Endothelial cell of umbilical vein (primary cell): ENCODE data around the gene MAP2K1. TPM values are rescaled to one million over a fixed set of nuclear protein-coding genes. Genes with fewer than 3 reads are reported as not detected.

Source experiments
- BruUV-seq: library from RNA; stranded (reverse); fragments of 400-500 nt; replicated peaks from 2 replicates; lab custom pipeline; 2021; lab: Mats Ljungman, UMichigan
- CTCF ChIA-PET: fragments of 300-600, 350-600 bp; sonication (Branson Sonifier 250); formaldehyde crosslinking; loops from one replicate; lab custom pipeline; 2021; ENCODE audit warnings: antibody characterized with exemption, inconsistent platforms; lab: Charles Lee
- POLR2A ChIA-PET: fragments of 300-600, 350-600 bp; sonication (Branson Sonifier 250); formaldehyde crosslinking; loops from one replicate; lab custom pipeline; 2021; ENCODE audit warnings: antibody characterized with exemption, inconsistent platforms; lab: Charles Lee
- DNase-seq: peaks from one replicate; pipeline ENCODE4 v3.0.0-alpha.2; 2011; ENCODE audit warnings: low read depth, low spot score
- FAIRE-seq: peaks from 2 replicates; lab custom pipeline; 2011; peaks lifted over from hg19 to GRCh38; lab: Jason Lieb, UNC
- H2AFZ ChIP-seq: 2 replicates; pipeline ENCODE4 v1.6.0; 2012; ENCODE audit warnings: low read depth, low read length, control low read depth, inconsistent platforms
- H3K27ac ChIP-seq: 2 replicates; pipeline ENCODE4 v1.5.1; 2011; ENCODE audit warnings: low read depth, mild to moderate bottlenecking, control low read depth, low read length, moderate library complexity; ENCODE audit not compliant: insufficient read depth
- H3K27me3 ChIP-seq, 2 experiments: 2 replicates each; pipeline versions ENCODE4 v1.6.0 to v1.6.1; 2011; ENCODE audit warnings: low read length in 2 of 2, mixed read lengths in 1 of 2; ENCODE audit not compliant: control insufficient read depth in 2 of 2, insufficient read depth in 2 of 2
- H3K36me3 ChIP-seq, 2 experiments: 2 replicates in 1 of 2; 3 replicates in 1 of 2; pipeline ENCODE4 v1.5.1; 2011; ENCODE audit warnings: low read length in 2 of 2, mild to moderate bottlenecking in 1 of 2, moderate library complexity in 1 of 2; ENCODE audit not compliant: control insufficient read depth in 2 of 2, insufficient read depth in 2 of 2; ENCODE audit errors: extremely low read depth in 1 of 2
- H3K4me1 ChIP-seq: 3 replicates; pipeline ENCODE4 v1.5.1; 2011; ENCODE audit warnings: mild to moderate bottlenecking, low read length; ENCODE audit not compliant: control insufficient read depth, insufficient read depth; ENCODE audit errors: extremely low read depth
- H3K4me2 ChIP-seq: 2 replicates; pipeline ENCODE4 v1.6.1; 2011; ENCODE audit warnings: low read length, control low read depth, mixed read lengths; ENCODE audit not compliant: insufficient read depth
- H3K4me3 ChIP-seq, 3 experiments: fragments of 200-600 bp in 1 of 3; sonication (generic), shearing (Covaris generic) in 1 of 3; replicated peaks in 1 of 3; 2 replicates each; pipeline ENCODE4 v1.5.1; 2011 to 2016; ENCODE audit warnings: control low read depth in 3 of 3, low read length in 3 of 3, mild to moderate bottlenecking in 2 of 3, inconsistent platforms in 1 of 3, low read depth in 1 of 3, moderate library complexity in 1 of 3; ENCODE audit not compliant: insufficient read depth in 1 of 3
- H3K79me2 ChIP-seq: 2 replicates; pipeline ENCODE4 v1.6.0; 2012; ENCODE audit warnings: low read length, inconsistent platforms; ENCODE audit not compliant: control insufficient read depth, insufficient read depth
- H3K9ac ChIP-seq: replicated peaks from 2 replicates; pipeline ENCODE3; 2011; ENCODE audit warnings: low read length, control low read depth; ENCODE audit not compliant: insufficient read depth; ENCODE audit errors: extremely low read depth
- H3K9me1 ChIP-seq: replicated peaks from 3 replicates; pipeline ENCODE4 v1.6.0; 2011; ENCODE audit warnings: mild to moderate bottlenecking, low read length; ENCODE audit not compliant: control insufficient read depth, insufficient read depth; ENCODE audit errors: extremely low read depth
- H3K9me3 ChIP-seq: replicated peaks from 2 replicates; pipeline ENCODE4 v1.5.1; 2012; ENCODE audit warnings: low read length, inconsistent platforms; ENCODE audit not compliant: control insufficient read depth, insufficient read depth
- H4K20me1 ChIP-seq: replicated peaks from 2 replicates; pipeline ENCODE3; 2011; ENCODE audit warnings: mild to moderate bottlenecking, low read length; ENCODE audit not compliant: control insufficient read depth, insufficient read depth; ENCODE audit errors: extremely low read depth
- EZH2 ChIP-seq: IDR thresholded peaks from 2 replicates; pipeline ENCODE4 v1.6.1; 2012; ENCODE audit warnings: borderline replicate concordance, low read depth, mild to moderate bottlenecking, moderate library complexity, low read length, inconsistent platforms; ENCODE audit not compliant: severe bottlenecking
- FOS ChIP-seq: IDR thresholded peaks from 2 replicates; pipeline ENCODE4 v1.6.1; 2011; ENCODE audit warnings: mild to moderate bottlenecking, low read length, moderate library complexity, borderline replicate concordance; ENCODE audit not compliant: insufficient read depth
- GATA2 ChIP-seq: IDR thresholded peaks from 2 replicates; pipeline ENCODE4 v1.7.0; 2011; ENCODE audit warnings: low read depth, mild to moderate bottlenecking, moderate library complexity, mixed read lengths, low read length; ENCODE audit not compliant: insufficient read length, insufficient read depth
- JUN ChIP-seq: IDR thresholded peaks from 2 replicates; pipeline ENCODE4 v1.6.1; 2011; ENCODE audit warnings: borderline replicate concordance, low read depth; ENCODE audit not compliant: insufficient read length, insufficient read depth
- MYC ChIP-seq: IDR thresholded peaks from one replicate; pipeline ENCODE4 v1.6.1; 2011; ENCODE audit warnings: mild to moderate bottlenecking, low read depth, low read length
- POLR2A ChIP-seq: IDR thresholded peaks from 2 replicates; pipeline ENCODE4 v1.6.1; 2012; ENCODE audit warnings: low read depth, mild to moderate bottlenecking, control low read depth, low read length
- POLR2AphosphoS5 ChIP-seq: IDR thresholded peaks from 2 replicates; pipeline ENCODE4 v1.6.1; 2012; ENCODE audit warnings: low read depth, mild to moderate bottlenecking, control low read depth, low read length, moderate library complexity; ENCODE audit not compliant: insufficient read depth
- dilution Hi-C: fragments of 300-500 bp; cut with MboI; formaldehyde crosslinking; loops from one replicate; pipeline ENCODE4 v1.15.0; 2019; ENCODE audit warnings: low sequenced_read_pairs; ENCODE audit not compliant: extremely low pct_ligation_motif_present
- intact Hi-C: fragments of 100-400 bp; cut with micrococcal nuclease; formaldehyde crosslinking; loops from one replicate; pipeline ENCODE4 v1.10.0; 2022
- polyA plus RNA-seq, 4 experiments: library from polyadenylated mRNA; depleted of rRNA in 3 of 4; stranded (reverse) in 3 of 4; unstranded in 1 of 4; fragments of >200 nt; gene quantifications; 2 replicates each; pipeline versions ENCODE4 v1.2.1 to v1.2.3, GENCODE V29; 2011 to 2012; ENCODE audit warnings: missing spikeins in 1 of 4
- total RNA-seq: library from RNA; stranded (reverse); gene quantifications from 2 replicates; pipeline ENCODE4 v1.2.3, GENCODE V29; 2021
- TF ChIP-seq, protein P1 (sequence below), 2 donors: IDR thresholded peaks; 1 replicate in 1 of 2; 2 replicates in 1 of 2; pipeline ENCODE4 v1.5.1; 2011; ENCODE audit warnings: low read length in 2 of 2, mild to moderate bottlenecking in 2 of 2, moderate library complexity in 2 of 2, control low read depth in 1 of 2, inconsistent platforms in 1 of 2, low read depth in 1 of 2; ENCODE audit not compliant: insufficient read depth in 1 of 2; ENCODE audit errors: extremely low read depth in 1 of 2
- TF ChIP-seq, protein P2 (sequence below): IDR thresholded peaks from 2 replicates; pipeline ENCODE4 v1.6.1; 2011; ENCODE audit not compliant: insufficient read depth, insufficient read length

Gene MAP2K1
- total and polyA plus RNA-seq, 2 donors (not counting 3 experiments of a cell fraction or from before 2014, with no cell fraction given): 30.9 to 45.1 TPM

DNA sequence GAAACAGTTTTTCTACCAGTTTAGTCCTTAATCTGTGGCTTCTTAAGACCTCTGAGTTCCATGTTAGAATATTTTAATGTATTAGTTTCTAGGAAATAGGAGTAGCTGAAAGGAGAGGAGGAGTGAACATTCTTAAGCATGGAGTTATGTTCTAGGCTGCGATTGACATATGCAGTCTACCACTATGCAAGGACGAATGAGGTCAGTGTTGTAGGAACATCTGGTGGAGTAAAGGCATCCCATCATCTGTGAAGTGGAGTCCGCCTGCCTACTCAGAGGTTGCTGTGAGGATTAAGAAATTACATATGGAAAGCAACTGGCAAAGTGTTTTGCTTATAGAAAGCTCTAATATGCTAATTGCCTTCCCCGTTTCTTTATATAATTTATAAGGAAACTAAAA lies 65.7 kb downstream of the MAP2K1 start:
- Histone ChIP-seq H3K79me2 (no peaks in the 10 kb centered on the region), H3K9me1 (no peaks in the 10 kb centered on the region), H2AFZ (no peak overlapping the region), H3K9ac (no peak overlapping the region), H3K4me2 (no peak overlapping the region), H3K4me3 (no peak overlapping the region), H3K27me3 (no peaks in the 10 kb centered on the region), H3K36me3 (peaks cover 0 to 3% of the 10 kb centered on the region in 2 experiments), H3K4me1 (no peaks in the 10 kb centered on the region), H3K9me3 (no peaks in the 10 kb centered on the region), H3K27ac (no peak overlapping the region), H4K20me1 (no peaks in the 10 kb centered on the region)
- intact Hi-C loops: no loop called here
- FAIRE-seq (no peak), DNase-seq (no peak)
- ChIA-PET POLR2A (no interaction called here), CTCF (no interaction called here)
- BruUV-seq: no TSS peak
- dilution Hi-C loops: no loop called here
- TF ChIP-seq MYC: no peak

DNA sequence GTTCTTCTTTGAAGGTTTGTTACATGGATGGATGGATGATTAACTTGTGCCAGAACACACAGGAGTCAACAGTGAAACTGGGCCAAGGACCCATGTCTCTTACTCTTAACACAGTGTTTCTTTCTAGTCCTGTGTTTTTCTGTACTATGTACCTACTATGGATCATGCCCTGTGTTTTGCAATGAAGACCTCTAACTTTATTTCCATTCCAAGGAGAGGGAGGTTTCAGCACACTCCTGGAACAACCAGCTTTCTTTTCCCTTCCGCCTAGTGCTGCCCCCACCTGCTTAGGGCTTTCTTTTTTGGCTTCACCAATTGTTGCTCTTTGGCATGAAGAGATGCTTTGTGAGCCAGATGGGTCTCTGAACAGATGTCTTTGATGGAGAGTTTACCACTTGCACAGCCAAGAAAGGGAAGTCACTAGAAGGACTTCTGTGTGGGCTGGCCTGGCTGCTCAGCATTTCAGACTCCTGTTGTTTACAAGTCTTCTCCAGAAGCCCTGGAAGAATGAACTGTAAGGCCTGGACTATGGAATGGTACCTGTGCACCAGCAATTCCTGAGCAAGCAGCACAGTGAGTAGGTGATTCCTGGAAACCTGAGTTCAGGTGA lies 66.4 kb downstream of the MAP2K1 start:
- Histone ChIP-seq H3K36me3 (peaks cover 0 to 3% of the 10 kb centered on the region in 2 experiments), H3K9ac (no peak overlapping the region), H2AFZ (no peak overlapping the region), H3K4me3 (no peak overlapping the region), H3K27ac (no peak overlapping the region), H3K27me3 (no peaks in the 10 kb centered on the region), H3K9me1 (no peaks in the 10 kb centered on the region), H3K9me3 (no peaks in the 10 kb centered on the region), H4K20me1 (no peaks in the 10 kb centered on the region), H3K4me1 (no peaks in the 10 kb centered on the region), H3K4me2 (no peak overlapping the region), H3K79me2 (no peaks in the 10 kb centered on the region)
- TF ChIP-seq GATA2: no peak
- TF ChIP-seq POLR2AphosphoS5: no peak
- no peak for TF ChIP-seq FOS
- TF ChIP-seq, protein P1, sequence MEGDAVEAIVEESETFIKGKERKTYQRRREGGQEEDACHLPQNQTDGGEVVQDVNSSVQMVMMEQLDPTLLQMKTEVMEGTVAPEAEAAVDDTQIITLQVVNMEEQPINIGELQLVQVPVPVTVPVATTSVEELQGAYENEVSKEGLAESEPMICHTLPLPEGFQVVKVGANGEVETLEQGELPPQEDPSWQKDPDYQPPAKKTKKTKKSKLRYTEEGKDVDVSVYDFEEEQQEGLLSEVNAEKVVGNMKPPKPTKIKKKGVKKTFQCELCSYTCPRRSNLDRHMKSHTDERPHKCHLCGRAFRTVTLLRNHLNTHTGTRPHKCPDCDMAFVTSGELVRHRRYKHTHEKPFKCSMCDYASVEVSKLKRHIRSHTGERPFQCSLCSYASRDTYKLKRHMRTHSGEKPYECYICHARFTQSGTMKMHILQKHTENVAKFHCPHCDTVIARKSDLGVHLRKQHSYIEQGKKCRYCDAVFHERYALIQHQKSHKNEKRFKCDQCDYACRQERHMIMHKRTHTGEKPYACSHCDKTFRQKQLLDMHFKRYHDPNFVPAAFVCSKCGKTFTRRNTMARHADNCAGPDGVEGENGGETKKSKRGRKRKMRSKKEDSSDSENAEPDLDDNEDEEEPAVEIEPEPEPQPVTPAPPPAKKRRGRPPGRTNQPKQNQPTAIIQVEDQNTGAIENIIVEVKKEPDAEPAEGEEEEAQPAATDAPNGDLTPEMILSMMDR (IDR thresholded peaks at IDR 0.05; ENCODE audit: extremely low read depth in 1 of 2, insufficient read depth in 1 of 2, low read depth in 1 of 2, low read length in 2 of 2): no peak
- no peak for TF ChIP-seq MYC
- no peak for TF ChIP-seq POLR2A
- no peak for TF ChIP-seq JUN
- no peak for TF ChIP-seq EZH2
- TF ChIP-seq, protein P2, sequence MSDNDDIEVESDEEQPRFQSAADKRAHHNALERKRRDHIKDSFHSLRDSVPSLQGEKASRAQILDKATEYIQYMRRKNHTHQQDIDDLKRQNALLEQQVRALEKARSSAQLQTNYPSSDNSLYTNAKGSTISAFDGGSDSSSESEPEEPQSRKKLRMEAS: no peak
- DNase-seq (no peak), FAIRE-seq (no peak)
- no TSS peak for BruUV-seq
- intact Hi-C loops: no loop called here
- ChIA-PET CTCF (no interaction called here), POLR2A (no interaction called here)
- dilution Hi-C loops: no loop called here
